GM21528 (cell line): Measurements from ENCODE around the gene CCL15.
"Not testable (repeated sequence)": the region's sequence is repeated elsewhere in the genome, so short reads cannot be mapped to it uniquely, and the experiment has no call there.

Experiments used
- ATAC-seq: cut with Tn5 transposase; IDR thresholded peaks from one replicate; pipeline ENCODE4 v1.9.1; 2021; ENCODE audit warnings: mild to moderate bottlenecking, moderate library complexity; ENCODE audit not compliant: unreplicated experiment, low FRiP score

Gene CCL15

GRCh38 chr17:36001110-36001771 is at the start of gene CCL15:
CCL15 (minus strand) TSS chr17:36001553; CDS start chr17:36001492, 61 bp downstream.
- no peak for ATAC-seq

- no peak for ATAC-seq
Measured at GRCh38 chr17:36049643-36050042, 48.3 kb upstream of the CCL15 start.

- ATAC-seq, result no peak
Measured at GRCh38 chr17:36048066-36048465, 46.7 kb upstream of the CCL15 start.

- no peak for ATAC-seq
Measured at GRCh38 chr17:36036235-36036634, 34.9 kb upstream of the CCL15 start.

- ATAC-seq, result no peak
Measured at GRCh38 chr17:36034127-36034526, 32.8 kb upstream of the CCL15 start.

GRCh38 chr17:36030956-36031355 is 29.6 kb upstream of the CCL15 start:
- no peak for ATAC-seq

GRCh38 chr17:36027761-36028160 is 26.4 kb upstream of the CCL15 start:
- ATAC-seq, result no peak

- ATAC-seq, result no peak
Measured at GRCh38 chr17:36024106-36024869, 22.9 kb upstream of the CCL15 start.

GRCh38 chr17:36019423-36019822 is 18.1 kb upstream of the CCL15 start:
- no peak for ATAC-seq

- ATAC-seq, result no peak
Measured at GRCh38 chr17:36017799-36018198, 16.4 kb upstream of the CCL15 start, which contains the start of gene CCL23. CCL23 (minus strand) TSS chr17:36017972; CDS start chr17:36017897, 75 bp downstream.

- ATAC-seq, result no peak
Measured at GRCh38 chr17:36016555-36016954, 15.2 kb upstream of the CCL15 start.

- ATAC-seq, result not testable (repeated sequence)
Measured at GRCh38 chr17:36015895-36016294, 14.5 kb upstream of the CCL15 start.

- ATAC-seq, result no peak
Measured at GRCh38 chr17:36014946-36015345, 13.6 kb upstream of the CCL15 start.

GRCh38 chr17:36011201-36011600 is 9.8 kb upstream of the CCL15 start:
- ATAC-seq, result no peak

- ATAC-seq, result no peak
Measured at GRCh38 chr17:36008998-36009665, 7.8 kb upstream of the CCL15 start.

- ATAC-seq, result no peak
Measured at GRCh38 chr17:36004594-36005108, 3.3 kb upstream of the CCL15 start.

- no peak for ATAC-seq
Measured at GRCh38 chr17:36002631-36003030, 1.3 kb upstream of the CCL15 start.

GRCh38 chr17:36001862-36002603 is 680 bp upstream of the CCL15 start:
- ATAC-seq, result no peak

GRCh38 chr17:36000732-36001109 is 632 bp downstream of the CCL15 start:
- ATAC-seq, result no peak

- ATAC-seq, result no peak
Measured at GRCh38 chr17:35998756-35999155, 2.6 kb downstream of the CCL15 start.
